IPS-NIHi11 (cell line): Measurements from ENCODE around the gene FAM234A.
A peak's percentile ranks its signal among the peaks of the same experiment; 100 is the strongest.
"Not testable (repeated sequence)": the region's sequence is repeated elsewhere in the genome, so short reads cannot be mapped to it uniquely, and the experiment has no call there.

ENCODE experiments used
- DNase-seq: peaks from one replicate; pipeline ENCODE4 v3.0.0; 2012; ENCODE audit warnings: mixed read lengths, low spot score

FAM234A gene

DNA sequence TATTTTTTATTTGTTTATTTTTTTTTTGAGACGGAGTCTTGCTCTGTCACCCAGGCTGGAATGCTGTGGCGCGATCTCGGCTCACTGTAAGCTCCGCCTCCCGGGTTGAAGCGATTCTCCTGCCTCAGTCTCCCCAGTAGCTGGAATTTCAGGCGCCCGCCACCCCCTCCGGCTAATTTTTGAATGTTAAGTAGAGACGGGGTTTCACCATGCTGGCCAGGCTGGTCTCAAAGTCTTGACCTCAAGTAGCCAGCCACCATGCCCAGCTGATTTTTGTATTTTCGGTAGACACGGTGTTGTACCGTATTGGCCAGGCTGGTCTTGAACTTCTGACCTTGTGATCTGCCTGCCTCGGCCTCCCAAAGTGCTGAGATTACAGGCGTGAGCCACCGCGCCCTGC, 4.3 kb upstream of the FAM234A start:
- not testable (repeated sequence) for DNase-seq

DNA sequence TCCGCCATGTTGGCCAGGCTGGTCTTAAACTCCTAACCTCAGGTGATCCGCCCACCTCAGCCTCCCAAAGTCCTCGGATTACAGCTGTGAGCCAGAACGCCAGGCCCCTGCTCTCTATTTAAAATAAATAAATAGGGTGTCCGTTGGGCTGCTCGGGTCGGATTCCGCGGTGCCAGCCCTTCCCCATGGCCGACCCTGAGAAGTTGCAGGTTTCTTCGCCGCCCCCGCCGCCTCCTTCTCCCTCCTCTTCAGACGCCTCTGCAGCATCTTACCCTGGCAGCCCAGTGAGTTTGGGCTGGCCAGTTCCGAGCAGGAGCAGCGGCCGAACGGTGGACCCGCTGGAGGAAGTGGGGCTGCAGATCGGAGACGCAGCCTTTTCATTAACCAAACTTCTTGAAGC, 3.7 kb upstream of the FAM234A start:
- no peak for DNase-seq

DNA sequence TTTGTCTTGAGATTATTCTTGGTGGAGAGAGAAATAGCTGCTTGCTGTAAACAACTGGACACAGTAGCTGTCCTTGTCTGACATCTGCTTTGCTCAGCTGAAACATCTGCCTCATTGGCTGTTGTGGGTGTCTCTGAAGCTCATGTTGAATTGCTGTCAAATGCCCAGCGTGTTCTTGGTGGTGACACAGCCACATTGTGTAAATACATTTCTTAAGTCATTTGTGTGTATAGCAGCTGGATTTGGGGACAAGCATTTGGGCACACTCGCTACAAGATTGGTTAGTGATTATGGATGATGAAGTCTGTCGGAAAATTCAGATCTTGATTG, 5.3 kb downstream of the FAM234A start:
- no peak for DNase-seq

GRCh38 chr16:240559-240958, 5.9 kb downstream of the FAM234A start:
- DNase-seq: no peak

- DNase-seq: no peak
These were observed 7.7 kb downstream of the FAM234A start for GRCh38 chr16:242281-242680.

DNA sequence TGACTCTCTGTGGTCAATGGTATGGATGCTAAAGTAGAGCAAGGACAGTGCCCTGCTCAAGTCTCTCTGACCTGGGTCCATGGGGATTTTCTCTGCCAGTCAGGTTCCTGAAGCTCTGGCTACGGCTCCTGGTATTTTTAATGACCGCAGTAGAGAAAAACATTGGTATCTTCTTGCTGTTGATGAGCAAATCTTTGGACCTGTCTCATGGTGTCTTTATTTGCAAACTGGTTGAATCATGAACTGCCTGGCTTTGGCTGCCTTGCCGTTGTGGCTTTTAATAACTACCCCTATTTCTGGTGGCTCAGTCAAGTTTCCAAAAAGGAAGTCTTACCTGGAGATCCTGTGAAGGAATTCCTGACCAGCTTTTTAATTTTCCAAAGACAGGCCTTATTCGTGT, 8.7 kb downstream of the FAM234A start:
- no peak for DNase-seq

- no peak for DNase-seq
These were observed 10.5 kb downstream of the FAM234A start for GRCh38 chr16:245105-245504.

DNA sequence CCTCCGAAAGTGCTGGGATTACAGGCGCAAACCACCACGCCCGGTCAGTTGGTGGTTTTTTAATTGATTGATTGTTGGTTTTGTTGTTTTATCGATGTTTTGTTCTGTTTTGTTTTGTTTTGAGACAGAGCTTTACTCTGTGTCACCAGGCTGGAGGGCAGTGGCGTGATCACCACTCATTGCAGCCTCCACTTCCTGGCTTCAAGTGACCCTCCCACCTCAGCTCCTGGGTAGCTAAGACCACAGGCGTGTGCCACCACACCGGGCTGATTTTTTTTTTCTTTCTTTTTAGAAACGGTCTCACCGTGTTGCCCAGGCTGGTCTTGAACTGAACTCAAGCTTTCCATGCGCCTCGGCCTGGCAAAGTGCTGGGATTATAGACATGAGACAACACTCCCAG, 12.4 kb downstream of the FAM234A start:
- no peak for DNase-seq

DNA sequence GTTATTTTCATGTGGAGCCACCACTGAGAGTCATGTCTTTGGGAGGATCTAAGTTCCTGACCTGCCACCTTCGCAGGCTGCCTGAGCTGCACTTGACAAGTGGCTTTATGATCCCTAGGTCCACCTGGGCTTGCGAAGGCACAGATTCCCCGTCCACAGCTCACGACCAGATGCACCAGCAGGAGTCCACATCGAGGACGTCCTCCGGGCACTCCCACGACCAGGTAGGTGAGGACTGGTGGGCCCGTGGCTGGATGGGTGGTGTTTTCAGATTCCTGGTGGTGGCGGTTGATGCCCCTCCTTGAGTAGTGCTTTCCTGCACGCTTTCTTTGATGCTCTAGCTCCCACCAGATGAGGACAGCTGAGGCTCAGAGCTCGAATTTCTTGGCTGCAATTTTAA, 14.8 kb downstream of the FAM234A start:
- no peak for DNase-seq

DNA sequence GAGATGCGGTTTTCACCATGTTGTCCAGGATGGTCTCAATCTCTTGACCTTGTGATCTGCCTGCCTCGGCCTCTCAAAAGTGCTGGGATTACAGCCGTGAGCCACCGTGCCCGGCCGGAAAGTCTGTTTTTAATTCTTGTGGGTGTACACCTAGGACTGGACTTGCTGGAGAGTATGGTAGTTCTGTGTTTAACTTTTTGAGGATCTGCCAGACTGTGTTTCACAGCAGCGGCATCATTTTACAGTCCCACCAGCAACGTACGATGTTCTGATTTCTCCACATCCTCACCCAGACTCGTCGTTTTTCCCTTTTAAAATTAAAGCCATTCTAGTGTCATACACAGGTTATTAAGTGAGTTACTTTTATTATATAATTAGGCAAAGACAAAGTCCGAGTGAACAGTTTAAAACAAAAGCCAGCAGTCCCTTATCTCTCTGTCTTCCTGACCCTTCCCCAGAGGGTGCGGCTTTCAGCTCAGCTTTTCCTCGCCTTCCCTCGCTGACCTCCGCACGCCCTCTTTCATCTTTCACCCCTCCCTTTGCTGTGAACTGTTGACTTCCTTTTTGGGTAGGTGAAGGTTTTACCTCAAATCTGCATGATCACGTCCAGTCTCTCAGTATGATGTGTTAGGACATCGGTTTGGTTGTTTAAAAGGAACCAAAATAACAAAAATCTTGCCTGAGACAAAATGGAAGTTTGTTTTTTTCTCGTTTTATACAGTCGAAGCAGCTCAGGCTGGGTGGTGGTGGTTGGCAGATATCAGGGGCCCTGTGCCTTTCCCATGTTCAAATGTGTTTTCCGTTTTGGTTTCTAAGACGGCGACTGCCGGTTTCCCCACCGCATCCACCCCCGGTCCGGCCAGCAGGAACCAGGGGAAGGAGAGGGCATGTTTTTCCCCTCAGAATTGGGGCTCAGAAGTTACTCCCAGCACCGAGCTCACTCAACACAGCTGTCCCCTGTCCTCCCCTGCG, 18.0 kb downstream of the FAM234A start:
- DNase-seq: no peak

DNA sequence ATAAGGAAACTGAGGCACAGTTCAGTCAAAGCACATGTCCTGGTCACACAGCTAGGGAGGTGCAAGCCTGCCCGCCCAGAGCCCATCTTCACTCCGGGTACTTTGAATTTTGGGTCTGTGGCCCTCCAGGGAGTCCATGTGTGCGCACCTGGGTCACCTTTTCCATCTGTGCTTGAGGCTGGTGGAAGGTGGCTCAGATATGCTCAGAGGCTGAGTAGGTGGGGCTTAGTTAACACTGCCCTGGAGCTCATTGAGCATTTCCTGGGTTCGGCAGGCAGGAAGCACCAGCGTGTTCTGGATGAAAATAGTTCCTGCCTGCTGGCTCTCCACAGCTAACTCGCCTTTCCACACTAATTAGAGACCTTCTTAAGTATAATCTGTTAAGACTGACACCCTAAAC, 19.2 kb downstream of the FAM234A start:
- peak; percentile 4 for DNase-seq

DNA sequence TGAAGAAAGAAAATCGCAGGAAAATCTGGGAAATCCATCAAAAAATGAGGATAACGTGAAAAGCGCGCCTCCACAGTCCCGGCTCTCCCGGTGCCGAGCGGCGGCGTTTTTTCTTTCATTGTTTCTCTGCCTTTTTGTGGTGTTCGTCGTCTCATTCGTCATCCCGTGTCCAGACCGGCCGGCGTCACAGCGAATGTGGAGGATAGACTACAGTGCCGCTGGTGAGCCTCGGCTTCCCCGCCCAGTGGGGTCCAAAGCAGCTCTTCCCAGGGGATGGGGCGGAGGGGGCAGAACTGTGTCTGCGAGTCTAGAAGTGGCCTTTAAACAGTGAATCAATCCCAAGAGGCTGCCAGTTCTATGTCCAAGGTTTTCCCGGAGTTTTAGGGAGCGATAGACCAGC, 19.8 kb downstream of the FAM234A start:
- DNase-seq: no peak

DNA sequence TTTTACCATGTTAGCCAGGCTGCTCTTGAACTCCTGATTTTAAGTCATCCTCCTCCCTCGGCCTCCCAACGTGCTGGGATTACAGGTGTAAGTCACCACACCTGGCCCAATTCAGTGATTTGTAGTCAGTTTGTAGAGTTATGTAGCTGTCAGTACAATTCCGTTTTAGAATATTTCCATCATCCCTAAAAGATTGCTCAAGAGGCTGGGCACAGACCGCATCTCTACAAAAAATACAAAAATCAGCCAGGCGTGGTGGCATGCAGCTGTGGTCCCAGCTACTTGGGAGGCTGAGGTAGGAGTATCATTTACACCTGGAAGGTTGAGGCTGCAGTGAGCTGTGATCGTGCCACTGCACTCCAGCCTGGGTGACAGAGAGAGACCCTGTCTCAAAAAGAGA, 20.6 kb downstream of the FAM234A start:
- DNase-seq: no peak

- not testable (repeated sequence) for DNase-seq
These were observed 23.5 kb downstream of the FAM234A start for GRCh38 chr16:258091-258490.

- DNase-seq: no peak
These were observed 24.6 kb downstream of the FAM234A start for GRCh38 chr16:259226-259625.

DNA sequence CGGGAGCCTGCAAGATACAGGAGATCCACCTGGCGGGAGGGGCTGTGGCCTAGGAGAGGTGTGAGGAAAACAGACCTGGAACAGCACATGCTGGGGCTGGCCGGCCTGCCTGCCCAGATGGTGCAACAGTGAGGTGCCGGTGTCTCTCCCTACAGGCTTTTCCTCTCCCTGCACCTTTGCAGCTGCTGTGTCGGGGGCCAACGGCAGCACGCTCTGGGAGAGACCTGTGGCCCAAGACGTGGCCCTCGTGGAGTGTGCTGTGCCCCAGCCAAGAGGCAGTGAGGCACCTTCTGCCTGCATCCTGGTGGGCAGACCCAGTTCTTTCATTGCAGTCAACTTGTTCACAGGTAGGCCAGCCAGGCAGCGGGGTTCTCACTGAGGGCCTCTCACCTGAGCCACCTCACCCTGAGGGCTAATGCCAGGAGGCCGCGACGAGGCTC, 25.2 kb downstream of the FAM234A start:
- no peak for DNase-seq

DNA sequence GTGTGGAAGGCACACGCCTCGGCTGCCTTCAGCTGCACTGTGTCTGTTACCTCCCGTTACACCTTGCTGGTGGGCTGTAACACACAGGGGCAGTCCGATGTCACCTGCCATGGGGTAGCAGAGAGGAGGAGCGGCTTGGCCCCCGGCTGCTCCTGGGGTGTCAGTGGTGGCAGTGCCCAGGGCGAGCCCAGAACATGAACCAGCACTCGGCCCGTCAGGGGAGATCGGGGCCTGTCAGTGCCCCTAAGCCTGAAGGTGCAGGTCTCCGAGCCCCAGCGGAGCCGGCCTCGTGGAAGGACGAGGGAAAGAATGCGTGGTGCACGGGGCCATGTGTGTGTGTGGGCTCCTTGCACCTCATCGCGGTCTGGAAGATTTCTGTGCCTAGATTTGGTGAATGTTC, 25.7 kb downstream of the FAM234A start:
- DNase-seq: no peak

DNA sequence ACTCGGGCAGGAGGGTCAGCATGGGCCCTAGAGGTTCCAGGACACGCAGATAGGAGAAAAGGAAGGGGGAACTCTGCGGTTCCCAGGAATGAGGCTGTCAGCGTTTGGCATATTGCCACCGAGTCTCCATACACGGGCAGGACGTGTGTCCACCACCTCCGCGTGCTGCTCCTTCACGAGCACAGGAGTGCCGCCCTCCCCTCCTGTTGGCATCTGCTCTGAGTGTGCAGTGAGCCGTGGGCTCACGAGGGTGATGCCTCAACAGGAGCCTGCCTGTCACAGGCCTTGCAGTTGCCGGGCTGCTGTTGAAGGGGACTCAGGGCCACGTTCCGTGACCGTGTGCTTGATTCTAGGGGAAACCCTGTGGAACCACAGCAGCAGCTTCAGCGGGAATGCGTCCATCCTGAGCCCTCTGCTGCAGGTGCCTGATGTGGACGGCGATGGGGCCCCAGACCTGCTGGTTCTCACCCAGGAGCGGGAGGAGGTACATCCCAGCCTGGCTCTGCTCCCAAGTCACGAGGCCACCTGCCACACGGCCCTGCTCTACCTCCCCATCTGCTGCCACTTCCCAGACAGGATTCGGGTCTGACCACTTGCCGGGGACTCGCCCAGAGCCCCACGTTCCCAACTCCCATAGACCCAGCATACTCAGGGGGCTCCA, 26.5 kb downstream of the FAM234A start:
- DNase-seq: no peak

DNA sequence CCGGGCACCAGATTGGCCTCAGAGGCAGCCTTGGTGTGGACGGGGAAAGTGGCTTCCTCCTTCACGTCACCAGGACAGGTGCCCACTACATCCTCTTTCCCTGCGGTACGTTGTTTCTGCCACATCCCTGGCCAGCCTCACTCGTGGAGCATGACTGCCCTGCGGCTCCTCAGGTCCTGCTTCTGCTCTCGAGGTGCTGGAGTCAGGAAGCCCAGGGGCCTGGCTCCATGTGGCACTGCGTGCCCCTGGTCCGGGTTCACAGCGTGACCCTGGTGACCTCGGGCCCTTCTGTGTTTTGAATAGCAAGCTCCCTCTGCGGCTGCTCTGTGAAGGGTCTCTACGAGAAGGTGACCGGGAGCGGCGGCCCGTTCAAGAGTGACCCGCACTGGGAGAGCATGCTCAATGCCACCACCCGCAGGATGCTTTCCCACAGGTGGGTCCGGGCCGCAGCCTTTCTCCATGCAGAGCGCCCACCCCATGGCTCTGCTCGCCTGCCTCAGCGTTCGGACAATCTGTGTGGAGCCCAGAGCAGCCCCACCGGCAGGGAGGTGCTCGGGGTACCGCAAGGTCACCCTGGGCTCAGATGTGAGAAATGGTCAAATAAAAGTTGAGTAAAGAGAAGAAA, 27.6 kb downstream of the FAM234A start:
- no peak for DNase-seq

DNA sequence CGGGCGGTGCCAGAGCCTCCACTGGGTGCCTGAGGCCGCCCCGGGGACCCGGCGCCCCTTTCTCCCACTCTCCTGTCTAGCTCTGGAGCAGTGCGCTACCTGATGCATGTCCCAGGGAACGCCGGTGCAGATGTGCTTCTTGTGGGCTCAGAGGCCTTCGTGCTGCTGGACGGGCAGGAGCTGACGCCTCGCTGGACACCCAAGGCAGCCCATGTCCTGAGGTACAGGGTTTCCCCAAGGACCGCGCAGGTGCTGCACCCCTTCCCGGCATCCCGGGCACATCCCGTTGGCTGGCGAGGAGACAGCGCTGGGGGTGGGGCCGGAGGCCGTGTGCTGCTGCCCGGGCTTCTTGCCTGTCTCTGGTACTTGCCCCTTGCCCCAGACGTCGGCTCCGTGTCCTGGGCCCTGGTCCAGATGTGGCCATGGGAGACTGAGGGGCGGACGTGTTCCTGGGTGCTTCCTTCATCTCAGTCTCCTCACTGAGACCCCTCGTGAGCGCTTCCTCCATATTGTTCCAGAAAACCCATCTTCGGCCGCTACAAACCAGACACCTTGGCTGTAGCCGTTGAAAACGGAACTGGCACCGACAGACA, 28.7 kb downstream of the FAM234A start:
- DNase-seq: no peak

GRCh38 chr16:263944-264343, 29.3 kb downstream of the FAM234A start:
- no peak for DNase-seq

DNA sequence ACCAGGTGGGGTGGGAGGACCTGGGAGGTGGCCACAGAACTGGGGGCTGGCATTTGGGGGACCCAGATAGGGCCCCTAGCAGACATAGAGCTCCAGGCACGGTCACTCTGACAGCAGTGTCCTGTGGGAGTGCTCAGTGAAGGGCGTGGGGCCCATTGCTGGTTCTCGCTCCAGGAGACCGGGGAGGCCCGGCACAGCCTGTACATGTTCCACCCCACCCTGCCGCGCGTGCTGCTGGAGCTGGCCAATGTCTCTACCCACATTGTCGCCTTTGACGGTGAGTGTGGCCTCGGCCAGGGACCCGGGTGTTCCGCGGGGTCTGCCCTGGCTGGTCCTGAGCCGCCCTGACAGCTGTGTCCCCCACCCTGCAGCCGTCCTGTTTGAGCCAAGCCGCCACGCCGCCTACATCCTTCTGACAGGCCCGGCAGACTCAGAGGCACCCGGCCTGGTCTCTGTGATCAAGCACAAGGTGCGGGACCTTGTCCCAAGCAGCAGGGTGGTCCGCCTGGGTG, 29.9 kb downstream of the FAM234A start:
- DNase-seq: no peak
